Osteoblast (primary cell): ENCODE results near the gene PLA2G6. TPM values are rescaled to one million over a fixed set of nuclear protein-coding genes. Genes with fewer than 3 reads are reported as not detected.
A peak's percentile ranks its signal among the peaks of the same experiment; 100 is the strongest.

Experiments
- DNase-seq: peaks from one replicate; pipeline ENCODE4 v3.0.0; 2011; ENCODE audit warnings: low spot score, mixed read lengths; ENCODE audit not compliant: insufficient read length; ENCODE audit errors: missing footprints
- H2AFZ ChIP-seq: 2 replicates; pipeline ENCODE4 v1.6.0; 2011; ENCODE audit warnings: mild to moderate bottlenecking, low read length
- H3K27ac ChIP-seq: 2 replicates; pipeline ENCODE4 v1.5.1; 2011; ENCODE audit warnings: mild to moderate bottlenecking, low read depth, low read length, moderate library complexity
- H3K27me3 ChIP-seq: 2 replicates; pipeline ENCODE4 v1.6.0; 2012; ENCODE audit warnings: mild to moderate bottlenecking, control low read depth, inconsistent platforms, low read length, moderate library complexity; ENCODE audit not compliant: insufficient read depth
- H3K36me3 ChIP-seq: 2 replicates; pipeline ENCODE4 v1.5.1; 2011; ENCODE audit warnings: mild to moderate bottlenecking, low read length, control low read depth, moderate library complexity; ENCODE audit not compliant: insufficient read depth
- H3K4me1 ChIP-seq: 2 replicates; pipeline ENCODE4 v1.5.1; 2011; ENCODE audit warnings: mild to moderate bottlenecking, low read length, control low read depth, moderate library complexity; ENCODE audit not compliant: insufficient read depth
- H3K4me2 ChIP-seq: 2 replicates; pipeline ENCODE4 v1.6.0; 2011; ENCODE audit warnings: mild to moderate bottlenecking, low read length; ENCODE audit not compliant: insufficient read depth
- H3K4me3 ChIP-seq: fragments of 200-600 bp; sonication (generic); 3 replicates; pipeline ENCODE4 v1.5.1; 2012; ENCODE audit warnings: mild to moderate bottlenecking, low read length, inconsistent platforms; ENCODE audit not compliant: insufficient read depth
- H3K79me2 ChIP-seq: 2 replicates; pipeline ENCODE4 v1.6.0; 2012; ENCODE audit warnings: mild to moderate bottlenecking, low read length, control low read depth, inconsistent platforms; ENCODE audit not compliant: insufficient read depth
- H3K9me3 ChIP-seq: 2 replicates; pipeline ENCODE4 v1.5.1; 2011; ENCODE audit warnings: low read depth, low read length, control low read depth
- H4K20me1 ChIP-seq: 2 replicates; pipeline ENCODE4 v1.6.0; 2012; ENCODE audit warnings: mild to moderate bottlenecking, low read length, control low read depth; ENCODE audit not compliant: insufficient read depth
- total RNA-seq: library from RNA; depleted of rRNA; stranded (reverse); fragments of >200 nt; gene quantifications from 2 replicates; pipeline ENCODE4 v1.2.3, GENCODE V29; 2012
- TF ChIP-seq, protein P1 (sequence below): IDR thresholded peaks from 2 replicates; pipeline ENCODE4 v1.5.1; 2011; ENCODE audit warnings: mild to moderate bottlenecking, low read depth, low read length, moderate library complexity; ENCODE audit errors: extremely low read depth

PLA2G6 gene
- total RNA-seq, 1 donor, result 12.3 TPM

DNA sequence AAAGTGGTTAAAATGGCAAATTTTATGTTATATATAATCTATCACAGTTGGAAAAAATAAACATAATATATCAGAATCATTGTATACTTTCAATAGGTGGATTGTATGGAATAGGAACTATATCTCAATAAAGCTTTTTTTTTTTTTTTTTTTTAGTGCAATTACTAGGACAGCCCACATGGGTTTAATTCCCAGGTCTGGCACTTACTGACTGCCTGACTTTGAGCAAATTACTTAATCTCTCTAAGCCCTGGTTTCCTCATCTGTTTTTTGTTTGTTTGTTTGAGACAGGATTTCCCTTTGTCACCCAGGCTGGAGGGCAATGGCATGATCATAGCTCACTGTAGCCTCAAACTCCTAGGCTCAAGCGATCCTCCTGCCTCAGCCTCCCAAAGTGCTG, 45.0 kb downstream of the PLA2G6 start:
- Histone ChIP-seq H3K79me2 (no peaks in the 10 kb centered on the region), H3K4me1 (peaks cover 13% of the 10 kb centered on the region), H3K27me3 (no peaks in the 10 kb centered on the region), H4K20me1 (no peaks in the 10 kb centered on the region), H3K4me2 (no peak overlapping the region), H3K36me3 (no peaks in the 10 kb centered on the region), H3K27ac (no peak overlapping the region), H3K4me3 (no peak overlapping the region), H3K9me3 (no peaks in the 10 kb centered on the region), H2AFZ (no peak overlapping the region)
- DNase-seq, result peak; percentile 41
- TF ChIP-seq, protein P1, sequence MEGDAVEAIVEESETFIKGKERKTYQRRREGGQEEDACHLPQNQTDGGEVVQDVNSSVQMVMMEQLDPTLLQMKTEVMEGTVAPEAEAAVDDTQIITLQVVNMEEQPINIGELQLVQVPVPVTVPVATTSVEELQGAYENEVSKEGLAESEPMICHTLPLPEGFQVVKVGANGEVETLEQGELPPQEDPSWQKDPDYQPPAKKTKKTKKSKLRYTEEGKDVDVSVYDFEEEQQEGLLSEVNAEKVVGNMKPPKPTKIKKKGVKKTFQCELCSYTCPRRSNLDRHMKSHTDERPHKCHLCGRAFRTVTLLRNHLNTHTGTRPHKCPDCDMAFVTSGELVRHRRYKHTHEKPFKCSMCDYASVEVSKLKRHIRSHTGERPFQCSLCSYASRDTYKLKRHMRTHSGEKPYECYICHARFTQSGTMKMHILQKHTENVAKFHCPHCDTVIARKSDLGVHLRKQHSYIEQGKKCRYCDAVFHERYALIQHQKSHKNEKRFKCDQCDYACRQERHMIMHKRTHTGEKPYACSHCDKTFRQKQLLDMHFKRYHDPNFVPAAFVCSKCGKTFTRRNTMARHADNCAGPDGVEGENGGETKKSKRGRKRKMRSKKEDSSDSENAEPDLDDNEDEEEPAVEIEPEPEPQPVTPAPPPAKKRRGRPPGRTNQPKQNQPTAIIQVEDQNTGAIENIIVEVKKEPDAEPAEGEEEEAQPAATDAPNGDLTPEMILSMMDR, result no peak

GRCh38 chr22:38135133-38135706, 46.4 kb downstream of the PLA2G6 start:
- no peaks in the 10 kb centered on the region for H3K36me3 ChIP-seq
- TF ChIP-seq, protein P1, result no peak
- H2AFZ ChIP-seq, result no peak overlapping the region
- peak; percentile 97 for DNase-seq
- peak overlapping the region; percentile 51 for H3K27ac ChIP-seq
- H3K4me3 ChIP-seq, result no peak overlapping the region
- no peaks in the 10 kb centered on the region for H4K20me1 ChIP-seq
- H3K79me2 ChIP-seq, result no peaks in the 10 kb centered on the region
- H3K27me3 ChIP-seq, result no peaks in the 10 kb centered on the region
- H3K9me3 ChIP-seq, result no peaks in the 10 kb centered on the region
- H3K4me2 ChIP-seq, result peak overlapping the region; percentile 4
- H3K4me1 ChIP-seq, result peaks cover 13% of the 10 kb centered on the region

DNA sequence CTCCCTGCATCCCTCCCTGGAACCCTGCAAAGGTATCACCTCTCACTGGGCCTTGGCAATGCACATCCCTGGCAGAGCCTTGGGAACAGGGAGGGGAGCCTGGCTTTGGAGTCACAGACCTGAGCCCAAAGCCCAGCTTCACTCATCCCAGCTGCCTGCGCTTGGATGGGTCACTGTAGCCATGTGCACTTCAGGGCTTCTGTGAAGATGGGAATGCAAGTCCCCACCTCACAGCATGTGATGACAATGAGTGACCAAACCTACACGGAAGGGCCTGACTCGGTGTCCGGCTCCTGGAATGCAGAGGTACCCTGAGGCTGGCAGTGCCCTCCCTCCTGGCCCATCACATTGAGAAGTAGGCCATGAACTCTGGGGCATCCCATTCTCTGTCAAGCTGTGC, 48.3 kb downstream of the PLA2G6 start:
- H3K9me3 ChIP-seq, result no peaks in the 10 kb centered on the region
- no peak overlapping the region for H2AFZ ChIP-seq
- no peaks in the 10 kb centered on the region for H3K27me3 ChIP-seq
- H3K79me2 ChIP-seq, result no peaks in the 10 kb centered on the region
- peaks cover 13% of the 10 kb centered on the region for H3K4me1 ChIP-seq
- H3K36me3 ChIP-seq, result no peaks in the 10 kb centered on the region
- H3K4me3 ChIP-seq, result no peak overlapping the region
- no peak overlapping the region for H3K4me2 ChIP-seq
- TF ChIP-seq, protein P1, result no peak
- no peak overlapping the region for H3K27ac ChIP-seq
- DNase-seq, result no peak
- no peaks in the 10 kb centered on the region for H4K20me1 ChIP-seq

- TF ChIP-seq, protein P1, result no peak
- no peaks in the 10 kb centered on the region for H3K27me3 ChIP-seq
- H3K4me1 ChIP-seq, result peaks cover 13% of the 10 kb centered on the region
- H3K79me2 ChIP-seq, result no peaks in the 10 kb centered on the region
- no peaks in the 10 kb centered on the region for H3K36me3 ChIP-seq
- H3K9me3 ChIP-seq, result no peaks in the 10 kb centered on the region
- no peak for DNase-seq
- H3K4me2 ChIP-seq, result no peak overlapping the region
- H2AFZ ChIP-seq, result no peak overlapping the region
- no peak overlapping the region for H3K27ac ChIP-seq
- H3K4me3 ChIP-seq, result no peak overlapping the region
- H4K20me1 ChIP-seq, result no peaks in the 10 kb centered on the region
Observed at GRCh38 chr22:38132794-38133193, 48.8 kb downstream of the PLA2G6 start.
